ENCODE measurements around the gene PABPN1. TPM values are rescaled to one million over a fixed set of nuclear protein-coding genes. Genes with fewer than 3 reads are reported as not detected.
"Not testable (repeated sequence)": the region's sequence is repeated elsewhere in the genome, so short reads cannot be mapped to it uniquely, and the experiment has no call there.

Gene PABPN1
- total RNA-seq, 3 donors from 2014 or later: 45.9 to 87.2 (median 74.1) TPM

- intact Hi-C loops (cut with DNase I; ENCODE audit: low total_unique reads): loop anchor here (5.0 to 10.0 kb wide), 3 partner anchors 52 to 338 kb away; partner anchors contain the start of gene CMTM5
- H3K9me3 ChIP-seq: no peaks in the 10 kb centered on the region
- no peak overlapping the region for H3K4me3 ChIP-seq
- no peaks in the 10 kb centered on the region for H3K27me3 ChIP-seq
- DNase-seq (ENCODE audit: low spot score in 2 of 2): no peak
- peaks cover 0 to 4% of the 10 kb centered on the region in 2 donors for H3K4me1 ChIP-seq
- no peak overlapping the region for H3K27ac ChIP-seq
- H3K36me3 ChIP-seq: no peaks in the 10 kb centered on the region
- TF ChIP-seq POLR2A (IDR thresholded peaks at IDR 0.05) (no peak), CTCF (IDR thresholded peaks at IDR 0.05) (no peak), POLR2AphosphoS5 (IDR thresholded peaks at IDR 0.05) (no peak)
Measured at GRCh38 chr14:23324993-23325392, 3.7 kb downstream of the PABPN1 start.

- intact Hi-C loops (cut with DNase I; ENCODE audit: low total_unique reads): loop anchor here (5.0 to 10.0 kb wide), 2 partner anchors 52 to 149 kb away; partner anchors contain the start of gene CMTM5
- H3K4me1 ChIP-seq; H3K9me3 ChIP-seq; H3K27ac ChIP-seq; H3K36me3 ChIP-seq; DNase-seq (ENCODE audit: low spot score in 2 of 2); H3K27me3 ChIP-seq; H3K4me3 ChIP-seq: not testable (repeated sequence)
Measured at GRCh38 chr14:23325746-23326145, 4.5 kb downstream of the PABPN1 start.

- Histone ChIP-seq H3K4me1 (peaks cover 0 to 4% of the 10 kb centered on the region in 2 donors), H3K9me3 (no peaks in the 10 kb centered on the region), H3K36me3 (no peaks in the 10 kb centered on the region), H3K4me3 (no peak overlapping the region), H3K27ac (no peak overlapping the region), H3K27me3 (no peaks in the 10 kb centered on the region)
- DNase-seq (ENCODE audit: low spot score in 2 of 2): no peak
- TF ChIP-seq POLR2AphosphoS5 (IDR thresholded peaks at IDR 0.05) (no peak), POLR2A (IDR thresholded peaks at IDR 0.05) (no peak), CTCF (IDR thresholded peaks at IDR 0.05) (no peak)
- intact Hi-C loops (cut with DNase I; ENCODE audit: low total_unique reads): loop anchor here (5.0 to 10.0 kb wide), 2 partner anchors 51 to 148 kb away; partner anchors contain the start of gene CMTM5
Measured at GRCh38 chr14:23326491-23327332, 5.5 kb downstream of the PABPN1 start.

GRCh38 chr14:23327947-23328744, 6.9 kb downstream of the PABPN1 start:
- TF ChIP-seq POLR2AphosphoS5 (IDR thresholded peaks at IDR 0.05) (no peak), CTCF (IDR thresholded peaks at IDR 0.05) (peak; percentile 83 to 93 (median 87))
- no peaks in the 10 kb centered on the region for H3K36me3 ChIP-seq
- no peak overlapping the region for H3K27ac ChIP-seq
- DNase-seq (ENCODE audit: low spot score in 2 of 2): peak; percentile 61 to 71
- intact Hi-C loops (cut with DNase I; ENCODE audit: low total_unique reads): loop anchor here (5.0 to 10.0 kb wide), 2 partner anchors 49 to 147 kb away; partner anchors contain the start of gene CMTM5
- no peak overlapping the region for H3K4me3 ChIP-seq
- no peaks in the 10 kb centered on the region for H3K9me3 ChIP-seq
- H3K27me3 ChIP-seq: no peaks in the 10 kb centered on the region
- no peaks in the 10 kb centered on the region for H3K4me1 ChIP-seq

GRCh38 chr14:23335623-23336022, 14.4 kb downstream of the PABPN1 start:
- Histone ChIP-seq H3K36me3 (no peaks in the 10 kb centered on the region), H3K4me1 (no peaks in the 10 kb centered on the region), H3K27ac (no peak overlapping the region), H3K9me3 (no peaks in the 10 kb centered on the region), H3K4me3 (no peak overlapping the region), H3K27me3 (no peaks in the 10 kb centered on the region)
- TF ChIP-seq CTCF (IDR thresholded peaks at IDR 0.05) (no peak), POLR2A (IDR thresholded peaks at IDR 0.05) (no peak), POLR2AphosphoS5 (IDR thresholded peaks at IDR 0.05) (no peak)
- no peak for DNase-seq (ENCODE audit: low spot score in 2 of 2)
- intact Hi-C loops (cut with DNase I; ENCODE audit: low total_unique reads): no loop called here

All from breast epithelium (tissue), 4 donors.